HL-60/S4 (cell line): ENCODE measurements around the gene CREM.

Experiments used
- in situ Hi-C: fragments of 300-500 bp; cut with MboI; formaldehyde crosslinking; loops from 2 replicates; pipeline ENCODE4 v1.14.3; 2022; ENCODE audit warnings: low sequenced_read_pairs

CREM gene

GRCh38 chr10:35191523-35191922, 64.9 kb downstream of the CREM start:
- in situ Hi-C loops = no loop called here

- in situ Hi-C loops = no loop called here
These were observed 66.1 kb downstream of the CREM start for GRCh38 chr10:35192645-35193249.

GRCh38 chr10:35194471-35194870, 67.8 kb downstream of the CREM start:
- in situ Hi-C loops = no loop called here

GRCh38 chr10:35194906-35195305, 68.3 kb downstream of the CREM start:
- in situ Hi-C loops = no loop called here

- in situ Hi-C loops = no loop called here
These were observed 69.0 kb downstream of the CREM start for GRCh38 chr10:35195361-35196306.

GRCh38 chr10:35200487-35200886, 73.8 kb downstream of the CREM start:
- in situ Hi-C loops = loop anchor here (25.0 kb wide), 1 partner anchor 538 kb away; no protein-coding TSS in a partner anchor

GRCh38 chr10:35201234-35201633, 74.6 kb downstream of the CREM start:
- in situ Hi-C loops = loop anchor here (25.0 kb wide), 1 partner anchor 539 kb away; no protein-coding TSS in a partner anchor

GRCh38 chr10:35202050-35202449, 75.4 kb downstream of the CREM start:
- in situ Hi-C loops = loop anchor here (25.0 kb wide), 1 partner anchor 540 kb away; no protein-coding TSS in a partner anchor

- in situ Hi-C loops = loop anchor here (25.0 kb wide), 1 partner anchor 541 kb away; no protein-coding TSS in a partner anchor
These were observed 77.1 kb downstream of the CREM start for GRCh38 chr10:35203745-35204144.

- in situ Hi-C loops = loop anchor here (25.0 kb wide), 1 partner anchor 542 kb away; no protein-coding TSS in a partner anchor
These were observed 78.1 kb downstream of the CREM start for GRCh38 chr10:35204650-35205319.

GRCh38 chr10:35206274-35206673, 79.6 kb downstream of the CREM start:
- in situ Hi-C loops = loop anchor here (25.0 kb wide), 1 partner anchor 544 kb away; no protein-coding TSS in a partner anchor

- in situ Hi-C loops = loop anchor here (25.0 kb wide), 1 partner anchor 546 kb away; no protein-coding TSS in a partner anchor
These were observed 81.9 kb downstream of the CREM start for GRCh38 chr10:35208536-35208935.

GRCh38 chr10:35208949-35209613, 82.4 kb downstream of the CREM start:
- in situ Hi-C loops = loop anchor here (25.0 kb wide), 1 partner anchor 547 kb away; no protein-coding TSS in a partner anchor

GRCh38 chr10:35210961-35211360, 84.3 kb downstream of the CREM start:
- in situ Hi-C loops = loop anchor here (10.0 to 25.0 kb wide), 2 partner anchors 86 to 549 kb away; partner anchors contain the start of gene CREM

- in situ Hi-C loops = loop anchor here (10.0 to 25.0 kb wide), 2 partner anchors 87 to 549 kb away; partner anchors contain the start of gene CREM
These were observed 84.7 kb downstream of the CREM start for GRCh38 chr10:35211390-35211789.

- in situ Hi-C loops = loop anchor here (10.0 to 25.0 kb wide), 2 partner anchors 88 to 551 kb away; partner anchors contain the start of gene CREM
These were observed 86.2 kb downstream of the CREM start for GRCh38 chr10:35212856-35213255.

- in situ Hi-C loops = loop anchor here (10.0 to 25.0 kb wide), 2 partner anchors 89 to 551 kb away; partner anchors contain the start of gene CREM
These were observed 87.1 kb downstream of the CREM start for GRCh38 chr10:35213699-35214098.

- in situ Hi-C loops = loop anchor here (10.0 to 25.0 kb wide), 2 partner anchors 90 to 552 kb away; partner anchors contain the start of gene CREM
These were observed 88.0 kb downstream of the CREM start for GRCh38 chr10:35214607-35215020.

- in situ Hi-C loops = loop anchor here (10.0 to 25.0 kb wide), 2 partner anchors 90 to 553 kb away; partner anchors contain the start of gene CREM
These were observed 88.5 kb downstream of the CREM start for GRCh38 chr10:35215107-35215506.
